Stimulated activated CD4-positive, alpha-beta T cell treated with anti-CD3 and anti-CD28 coated beads, TNF-alpha, amount 100 ng/mL, for 4 hours (primary cell): ENCODE measurements around the gene STEAP4.

Experiments
- DNase-seq, 3 experiments: peaks; one replicate each; pipeline ENCODE4 v3.0.0-alpha.2; 2020; ENCODE audit warnings: low read depth in 3 of 3

Gene STEAP4

GRCh38 chr7:88306590-88307048 lies at the start of gene STEAP4:
Gene STEAP4, minus strand, starts transcription at chr7:88306894. Its CDS starts 22,625 bp downstream, at chr7:88284269.
- DNase-seq: no peak

GRCh38 chr7:88355011-88355410 lies 48.3 kb upstream of the STEAP4 start:
- no peak for DNase-seq

DNA sequence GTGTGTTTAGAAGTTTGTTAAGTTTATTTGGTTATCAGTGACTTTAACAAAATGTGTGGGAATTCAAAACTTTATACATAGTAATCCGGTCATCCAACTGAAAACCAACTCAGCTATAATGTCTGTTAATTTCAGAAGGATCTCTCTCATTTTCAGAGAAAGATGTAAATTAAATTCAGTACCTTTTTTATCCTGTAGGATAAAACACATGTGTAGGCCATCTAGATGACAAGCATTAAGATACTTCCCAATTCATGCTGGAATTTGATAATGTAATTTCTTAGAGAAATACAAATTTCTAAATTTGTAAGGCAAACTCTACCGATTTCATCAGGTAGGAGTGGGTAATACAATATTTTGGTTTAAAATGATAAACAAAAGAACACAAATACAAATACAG lies 43.4 kb upstream of the STEAP4 start:
- DNase-seq: no peak

DNA sequence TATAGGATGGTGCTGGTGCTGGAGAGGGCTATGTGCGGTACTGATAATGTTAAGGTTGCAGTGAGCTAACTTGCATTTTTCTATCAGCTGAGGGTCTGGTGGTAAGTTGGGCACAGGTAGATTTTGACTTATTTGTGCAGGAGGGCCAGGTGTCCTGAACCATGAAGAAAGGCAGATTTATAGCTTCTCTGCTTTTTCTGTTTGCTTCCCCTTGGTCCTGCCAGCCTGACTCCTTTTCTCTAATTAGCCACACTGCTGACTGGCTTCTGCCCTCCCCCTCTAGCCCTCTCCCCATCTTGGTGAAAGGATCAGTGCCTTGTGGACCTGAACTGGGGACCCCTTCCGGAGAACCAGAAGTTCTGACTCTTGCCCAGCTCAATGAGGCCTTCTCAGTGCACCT lies 40.8 kb upstream of the STEAP4 start:
- no peak for DNase-seq

DNA sequence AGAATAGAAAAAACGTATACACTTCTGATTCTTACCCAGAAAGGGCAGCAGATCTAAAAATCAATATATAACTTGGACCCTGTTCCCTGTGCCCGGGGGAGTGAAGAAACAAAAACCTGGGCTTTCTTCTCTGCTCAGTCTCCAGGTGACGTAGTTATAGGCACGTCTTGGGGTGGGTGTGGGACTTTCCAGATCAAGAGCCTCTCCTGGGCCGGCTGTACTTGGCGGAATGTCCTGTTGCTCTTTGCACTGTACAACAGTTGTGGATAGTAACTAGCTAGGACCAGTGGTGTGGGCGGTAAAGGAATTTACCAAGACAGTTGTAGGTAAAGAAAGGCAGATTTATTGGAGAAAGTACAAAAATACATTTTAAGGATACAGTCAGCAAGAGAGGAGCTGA lies 40.4 kb upstream of the STEAP4 start:
- DNase-seq: no peak

GRCh38 chr7:88346357-88346756 lies 39.7 kb upstream of the STEAP4 start:
- DNase-seq: no peak

GRCh38 chr7:88344956-88345832 lies 38.5 kb upstream of the STEAP4 start:
- DNase-seq: no peak

GRCh38 chr7:88344271-88344670 lies 37.6 kb upstream of the STEAP4 start:
- no peak for DNase-seq

- DNase-seq: no peak
Observed at GRCh38 chr7:88339195-88339922, 32.7 kb upstream of the STEAP4 start.

- DNase-seq: no peak
Observed at GRCh38 chr7:88338503-88338902, 31.8 kb upstream of the STEAP4 start.

- no peak for DNase-seq
Observed at GRCh38 chr7:88337572-88337971, 30.9 kb upstream of the STEAP4 start.

GRCh38 chr7:88331322-88331721 lies 24.6 kb upstream of the STEAP4 start:
- no peak for DNase-seq

DNA sequence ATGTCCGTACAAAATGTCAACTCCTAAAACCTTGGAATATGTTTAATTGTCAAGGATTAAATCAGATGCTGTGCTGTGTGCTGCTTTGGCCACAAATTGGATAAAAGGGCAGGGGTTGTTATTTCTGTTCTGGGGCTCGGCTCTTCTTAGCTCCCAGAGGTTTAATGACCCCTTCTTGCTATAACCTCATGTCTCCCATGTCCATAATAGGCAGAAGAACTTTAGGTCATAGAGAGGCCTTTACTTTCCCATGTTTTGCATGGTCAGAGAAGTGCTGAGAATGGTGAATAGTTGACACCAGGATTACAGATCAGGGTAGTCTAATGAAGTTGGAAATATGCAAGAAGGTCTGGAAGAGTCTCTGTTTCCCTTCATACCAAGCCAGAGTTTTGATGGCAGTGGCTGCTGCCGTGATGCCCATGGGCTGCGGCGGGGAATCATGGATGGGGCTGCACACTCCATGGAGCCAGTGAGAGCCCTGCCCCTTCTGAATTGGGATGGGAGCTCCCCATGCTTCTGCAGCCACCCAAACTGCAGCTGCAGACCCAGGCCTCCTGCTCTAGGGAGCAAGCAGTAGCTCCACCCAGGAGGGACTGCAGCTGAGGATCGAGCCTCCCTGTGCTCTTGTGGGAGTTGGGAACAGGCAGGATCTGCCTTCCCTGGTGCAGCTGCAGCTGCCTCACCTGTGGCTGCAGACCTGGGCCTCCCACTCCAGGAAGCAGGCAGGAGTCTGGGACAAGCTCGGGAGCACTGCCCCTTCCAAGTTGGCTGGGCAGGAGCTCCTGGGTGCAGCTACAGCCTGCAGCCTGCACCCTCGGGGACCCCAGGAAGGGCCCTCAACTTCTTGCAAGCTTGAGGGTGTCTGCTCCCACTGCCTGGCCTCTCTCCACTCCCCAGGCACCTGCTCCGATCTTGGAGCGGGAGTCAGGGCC lies 23.1 kb upstream of the STEAP4 start:
- no peak for DNase-seq

DNA sequence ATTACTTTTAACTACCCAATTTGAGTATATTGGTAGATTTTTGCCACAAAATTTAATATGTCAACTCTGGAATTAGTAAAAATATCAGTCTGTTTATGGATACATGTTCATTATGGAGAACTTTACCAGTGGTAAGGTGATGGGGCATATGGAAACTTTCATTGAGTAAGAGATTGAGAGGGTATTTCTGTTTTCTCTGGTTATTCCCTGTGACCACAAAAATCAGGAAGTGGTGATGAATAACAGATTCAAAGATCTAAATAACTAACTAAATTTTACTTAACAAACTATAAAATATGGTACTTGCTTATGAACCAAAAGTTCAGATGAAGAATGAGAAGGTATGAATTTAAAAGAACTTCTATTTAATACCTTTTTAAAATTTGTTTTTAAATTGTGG lies 22.1 kb upstream of the STEAP4 start:
- DNase-seq: no peak

DNA sequence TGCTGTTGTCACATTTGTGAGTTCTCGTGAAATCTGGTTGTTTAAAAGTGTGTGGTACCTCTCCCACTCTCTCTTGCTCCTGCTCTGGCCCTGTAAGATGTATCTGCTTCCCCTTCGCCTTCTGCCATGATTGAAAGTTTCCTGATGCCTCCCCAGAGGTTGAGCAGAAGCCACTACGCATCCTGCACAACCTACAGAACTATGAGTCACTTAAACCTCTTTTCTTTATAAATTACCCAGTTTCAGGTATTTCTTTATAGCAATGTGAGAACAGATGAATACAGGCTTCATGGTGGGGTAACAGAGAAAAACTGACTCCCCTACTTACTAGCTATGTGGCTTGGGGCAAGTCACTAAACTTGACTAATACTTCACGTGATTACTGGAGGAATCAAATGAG lies 18.0 kb upstream of the STEAP4 start:
- no peak for DNase-seq

GRCh38 chr7:88322151-88322550 lies 15.5 kb upstream of the STEAP4 start:
- no peak for DNase-seq

DNA sequence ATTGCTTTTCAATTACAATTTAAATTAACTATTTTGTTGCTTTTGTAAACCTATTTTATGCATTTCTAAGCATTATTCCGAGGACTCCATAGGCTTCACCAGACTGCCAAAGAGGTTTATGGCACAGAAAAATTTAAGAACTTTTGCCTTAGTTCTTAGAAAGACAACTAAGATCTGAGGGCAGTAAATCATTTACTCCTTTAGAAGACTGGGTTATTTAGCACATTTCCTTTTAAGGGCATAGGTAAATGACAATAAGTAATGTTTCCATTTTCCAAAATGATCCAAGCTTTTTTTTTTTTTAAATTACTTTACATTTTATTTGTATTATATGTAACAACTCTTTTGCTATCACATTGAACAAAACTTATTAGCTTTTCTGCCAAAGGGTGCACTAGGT lies 15.0 kb upstream of the STEAP4 start:
- no peak for DNase-seq

- no peak for DNase-seq
Observed at GRCh38 chr7:88318196-88318595, 11.5 kb upstream of the STEAP4 start.

DNA sequence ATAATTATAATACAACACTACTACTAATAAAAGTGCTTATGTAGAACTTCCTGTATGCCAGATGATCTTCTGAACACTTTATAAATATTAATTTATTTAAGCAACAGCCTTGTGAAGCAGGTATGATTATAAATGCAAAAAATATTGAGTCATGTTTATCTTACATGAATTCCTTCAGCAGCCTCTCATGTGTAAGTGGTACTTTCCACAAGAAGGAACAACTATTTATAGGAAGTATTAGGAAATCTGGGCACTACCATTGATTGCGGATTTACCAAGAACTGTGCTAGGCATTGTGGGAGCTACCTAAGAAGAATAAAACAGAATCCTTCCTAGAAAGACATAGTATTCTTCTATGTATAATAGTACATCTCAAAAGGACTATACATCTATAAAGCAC lies 10.7 kb upstream of the STEAP4 start:
- no peak for DNase-seq

- no peak for DNase-seq
Observed at GRCh38 chr7:88316456-88316855, 9.8 kb upstream of the STEAP4 start.

DNA sequence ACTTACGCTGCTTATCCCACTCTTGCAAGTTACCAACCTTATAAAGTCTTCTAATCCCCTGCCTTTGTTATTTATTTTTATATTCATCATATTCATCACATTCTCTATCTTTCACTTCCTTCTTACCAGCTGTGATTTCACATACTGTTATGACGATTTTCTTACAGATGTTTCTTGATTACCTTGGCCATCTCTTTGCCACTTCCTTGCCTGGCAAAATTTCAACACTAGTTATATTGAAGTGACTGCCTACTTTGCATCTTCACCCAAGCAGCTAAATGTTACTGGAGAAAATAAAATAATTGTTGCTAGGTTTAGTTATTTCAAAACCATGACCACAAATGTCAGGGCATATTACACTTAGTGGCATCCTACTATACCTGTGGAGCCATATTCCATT lies 8.8 kb upstream of the STEAP4 start:
- DNase-seq: no peak

GRCh38 chr7:88314061-88314491 lies 7.4 kb upstream of the STEAP4 start:
- DNase-seq: no peak
